Caco-2 (cell line): Measurements from ENCODE around the gene ZNF296. TPM values are rescaled to one million over a fixed set of nuclear protein-coding genes. Genes with fewer than 3 reads are reported as not detected.

Experiments used
- BruUV-seq: library from RNA; stranded (reverse); fragments of 400-500 nt; replicated peaks from 2 replicates; lab custom pipeline; 2021; lab: Mats Ljungman, UMichigan
- CTCF ChIA-PET: fragments of 300-600 bp; sonication (Branson Sonifier 250); formaldehyde crosslinking; loops from one replicate; lab custom pipeline; 2022; ENCODE audit warnings: antibody characterized with exemption; lab: Charles Lee
- POLR2A ChIA-PET: fragments of 300-600 bp; sonication (Branson Sonifier 250); formaldehyde crosslinking; loops from one replicate; lab custom pipeline; 2022; ENCODE audit warnings: antibody characterized with exemption; lab: Charles Lee
- DNase-seq, 2 experiments: peaks; one replicate each; pipeline versions ENCODE4 v3.0.0 to v3.0.0-alpha.2; 2020 to 2022
- H3K27me3 ChIP-seq: replicated peaks from 2 replicates; pipeline ENCODE4 v1.6.0; 2011; ENCODE audit warnings: low read length; ENCODE audit not compliant: control insufficient read depth, insufficient read depth
- H3K36me3 ChIP-seq: 2 replicates; pipeline ENCODE4 v1.5.1; 2011; ENCODE audit warnings: low read length; ENCODE audit not compliant: control insufficient read depth, insufficient read depth
- H3K4me1 ChIP-seq: fragments of 250-450 bp; sonication (Bioruptor Pico); 2 replicates; pipeline ENCODE4 v1.5.1; 2020; ENCODE audit warnings: mild to moderate bottlenecking
- H3K4me3 ChIP-seq: 2 replicates; pipeline ENCODE4 v1.5.1; 2011; ENCODE audit warnings: low read depth, mild to moderate bottlenecking, control low read depth, low read length
- H3K9me3 ChIP-seq: fragments of 250-450 bp; sonication (Bioruptor Pico); 2 replicates; pipeline ENCODE4 v1.5.1; 2020; ENCODE audit warnings: mild to moderate bottlenecking, moderate library complexity
- H3K27ac Mint-ChIP-seq: one replicate; pipeline ENCODE4 v1.8.0; 2022; ENCODE audit warnings: mixed read lengths; ENCODE audit not compliant: unreplicated experiment
- H3K27me3 Mint-ChIP-seq: one replicate; pipeline ENCODE4 v1.8.0; 2022; ENCODE audit warnings: mixed read lengths; ENCODE audit not compliant: insufficient read depth, unreplicated experiment
- H3K36me3 Mint-ChIP-seq: one replicate; pipeline ENCODE4 v1.8.0; 2022; ENCODE audit warnings: mild to moderate bottlenecking, mixed read lengths; ENCODE audit not compliant: insufficient read depth, unreplicated experiment
- H3K4me1 Mint-ChIP-seq: one replicate; pipeline ENCODE4 v1.8.0; 2022; ENCODE audit warnings: low read depth, mixed read lengths; ENCODE audit not compliant: unreplicated experiment
- H3K4me3 Mint-ChIP-seq: one replicate; pipeline ENCODE4 v1.8.0; 2022; ENCODE audit warnings: mild to moderate bottlenecking, moderate library complexity, mixed read lengths; ENCODE audit not compliant: unreplicated experiment
- H3K9me3 Mint-ChIP-seq: one replicate; pipeline ENCODE4 v1.8.0; 2022; ENCODE audit warnings: mixed read lengths; ENCODE audit not compliant: unreplicated experiment
- CTCF ChIP-seq, 2 experiments: fragments of 200-600 bp in 1 of 2; IDR thresholded peaks; 1 replicate in 1 of 2; 2 replicates in 1 of 2; pipeline versions ENCODE4 v1.5.1 to v1.8.0; 2011 to 2022; ENCODE audit warnings: antibody characterized with exemption in 1 of 2, control low read depth in 1 of 2, inconsistent platforms in 1 of 2, low read depth in 1 of 2, low read length in 1 of 2, mild to moderate bottlenecking in 1 of 2, moderate library complexity in 1 of 2; ENCODE audit not compliant: insufficient read depth in 1 of 2, severe bottlenecking in 1 of 2, unreplicated experiment in 1 of 2
- intact Hi-C: fragments of 100-400 bp; cut with micrococcal nuclease; formaldehyde crosslinking; loops from one replicate; pipeline ENCODE4 v1.10.0; 2022; ENCODE audit not compliant: unreplicated experiment
- total RNA-seq: library from RNA; stranded (reverse); gene quantifications from 2 replicates; pipeline ENCODE4 v1.2.3, GENCODE V29; 2022

The ZNF296 gene
- total RNA-seq, 1 experiment from 2014 or later = 9.4 TPM

- no peaks in the 10 kb centered on the region for H3K27me3 Mint-ChIP-seq
- no peak overlapping the region for H3K4me3 Mint-ChIP-seq
- ChIA-PET POLR2A (interaction anchor here (0.5 kb wide), 1 partner anchor 279 kb away, joined by 6 read pairs; no protein-coding TSS in a partner anchor), CTCF (no interaction called here)
- H3K36me3 Mint-ChIP-seq = peaks cover 12% of the 10 kb centered on the region
- no peaks in the 10 kb centered on the region for H3K9me3 Mint-ChIP-seq
- H3K4me3 ChIP-seq = no peak overlapping the region
- DNase-seq = no peak
- peaks cover 35% of the 10 kb centered on the region for H3K4me1 ChIP-seq
- no TSS peak for BruUV-seq
- intact Hi-C loops = no loop called here
- no peaks in the 10 kb centered on the region for H3K27me3 ChIP-seq
- H3K4me1 Mint-ChIP-seq = peaks cover 30% of the 10 kb centered on the region
- TF ChIP-seq CTCF (IDR thresholded peaks at IDR 0.05; ENCODE audit: insufficient read depth in 1 of 2, low read depth in 1 of 2, low read length in 1 of 2, severe bottlenecking in 1 of 2, unreplicated experiment in 1 of 2) = no peak
- peak overlapping the region; percentile 6 for H3K27ac Mint-ChIP-seq
- no peaks in the 10 kb centered on the region for H3K36me3 ChIP-seq
- H3K9me3 ChIP-seq = no peaks in the 10 kb centered on the region
These were observed 22.5 kb upstream of the ZNF296 start for GRCh38 chr19:45098521-45099466.

GRCh38 chr19:45097776-45098520 is 21.7 kb upstream of the ZNF296 start:
- intact Hi-C loops = no loop called here
- CTCF ChIA-PET = no interaction called here
- Histone ChIP-seq H3K9me3 (no peaks in the 10 kb centered on the region), H3K27me3 (no peaks in the 10 kb centered on the region), H3K4me1 (peaks cover 26% of the 10 kb centered on the region), H3K4me3 (no peak overlapping the region), H3K36me3 (no peaks in the 10 kb centered on the region)
- no peak for TF ChIP-seq CTCF (IDR thresholded peaks at IDR 0.05; ENCODE audit: insufficient read depth in 1 of 2, low read depth in 1 of 2, low read length in 1 of 2, severe bottlenecking in 1 of 2, unreplicated experiment in 1 of 2)
- POLR2A ChIA-PET = no interaction called here
- H3K27me3 Mint-ChIP-seq = no peaks in the 10 kb centered on the region
- BruUV-seq = no TSS peak
- H3K4me3 Mint-ChIP-seq = no peak overlapping the region
- peak overlapping the region; percentile 51 for H3K27ac Mint-ChIP-seq
- peak in 1 of 2 experiments; percentile 68 for DNase-seq
- H3K36me3 Mint-ChIP-seq = peaks cover 18% of the 10 kb centered on the region
- peaks cover 30% of the 10 kb centered on the region for H3K4me1 Mint-ChIP-seq
- no peaks in the 10 kb centered on the region for H3K9me3 Mint-ChIP-seq

- CTCF ChIA-PET = no interaction called here
These were observed 21.1 kb upstream of the ZNF296 start for GRCh38 chr19:45097450-45097775.

More at GRCh38 chr19:45097450-45097775, 21.1 kb upstream of the ZNF296 start:
- H3K9me3 ChIP-seq = no peaks in the 10 kb centered on the region
- Mint-ChIP-seq H3K27me3 (no peaks in the 10 kb centered on the region), H3K4me1 (peaks cover 30% of the 10 kb centered on the region), H3K36me3 (peaks cover 24% of the 10 kb centered on the region), H3K9me3 (no peaks in the 10 kb centered on the region), H3K27ac (peak overlapping the region; percentile 51), H3K4me3 (no peak overlapping the region)
- no peak for DNase-seq
- intact Hi-C loops = no loop called here
- no peaks in the 10 kb centered on the region for H3K36me3 ChIP-seq
- no peak for TF ChIP-seq CTCF (IDR thresholded peaks at IDR 0.05; ENCODE audit: insufficient read depth in 1 of 2, low read depth in 1 of 2, low read length in 1 of 2, severe bottlenecking in 1 of 2, unreplicated experiment in 1 of 2)
- peaks cover 21% of the 10 kb centered on the region for H3K4me1 ChIP-seq
- BruUV-seq = no TSS peak
- POLR2A ChIA-PET = no interaction called here
- H3K4me3 ChIP-seq = no peak overlapping the region
- no peaks in the 10 kb centered on the region for H3K27me3 ChIP-seq
